ENCODE measurements around the gene RASGRP1.

Gene RASGRP1

DNA sequence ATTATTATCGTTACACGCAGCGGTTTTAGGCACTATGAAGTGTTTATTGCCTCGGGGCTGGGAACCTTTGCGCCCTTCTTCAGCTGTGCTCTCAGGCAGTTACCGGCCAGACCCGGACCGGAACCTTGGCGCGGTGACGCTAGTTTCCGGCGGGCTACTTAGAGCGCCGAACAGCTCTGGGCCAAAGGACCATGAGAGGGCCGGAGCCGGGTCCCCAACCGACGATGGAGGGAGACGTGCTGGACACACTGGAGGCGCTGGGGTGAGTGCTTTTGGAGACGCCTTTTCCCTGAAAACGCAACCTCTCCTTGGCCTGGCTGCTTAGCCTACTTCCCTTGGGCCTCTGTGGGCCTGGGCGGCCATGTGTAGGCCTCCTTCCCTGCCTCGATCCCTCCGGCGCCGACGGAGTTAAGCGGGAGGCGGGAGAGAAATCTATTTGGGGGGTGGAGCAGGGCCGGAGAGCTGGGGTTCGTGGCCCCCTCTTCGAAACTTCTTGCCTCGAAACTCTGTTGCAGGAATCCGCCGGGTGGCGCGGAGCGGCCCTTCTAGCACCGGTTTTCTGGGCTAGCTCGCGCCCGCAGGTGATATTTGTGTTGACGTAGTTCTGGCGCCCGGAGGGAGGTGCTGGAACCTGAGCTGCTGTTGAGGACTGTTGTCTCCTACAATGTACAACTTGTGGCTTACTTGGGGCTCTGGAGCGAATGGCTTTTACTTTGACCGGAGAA lies 110.5 kb downstream of the RASGRP1 start, which contains the start of gene FAM98B:
FAM98B (plus strand) TSS at position 157 of the 725 bp plus-strand sequence; CDS start at position 192, 35 bp downstream.
- peak; percentile 56 for DNase-seq

- DNase-seq: no peak
These were observed 123.5 kb downstream of the RASGRP1 start for GRCh38 chr15:38441130-38441519.

GRCh38 chr15:38440353-38441129 lies 124.1 kb downstream of the RASGRP1 start:
- peak; percentile 21 for DNase-seq

Measured in NCI-H1105 (cell line).